HG03565 (cell line): ENCODE measurements around the gene CSF3.
"Not testable (repeated sequence)": the region's sequence is repeated elsewhere in the genome, so short reads cannot be mapped to it uniquely, and the experiment has no call there.

Source experiments
- ATAC-seq: cut with Tn5 transposase; IDR thresholded peaks from one replicate; pipeline ENCODE4 v1.9.1; 2021; ENCODE audit warnings: mild to moderate bottlenecking, moderate library complexity; ENCODE audit not compliant: unreplicated experiment

CSF3 gene

DNA sequence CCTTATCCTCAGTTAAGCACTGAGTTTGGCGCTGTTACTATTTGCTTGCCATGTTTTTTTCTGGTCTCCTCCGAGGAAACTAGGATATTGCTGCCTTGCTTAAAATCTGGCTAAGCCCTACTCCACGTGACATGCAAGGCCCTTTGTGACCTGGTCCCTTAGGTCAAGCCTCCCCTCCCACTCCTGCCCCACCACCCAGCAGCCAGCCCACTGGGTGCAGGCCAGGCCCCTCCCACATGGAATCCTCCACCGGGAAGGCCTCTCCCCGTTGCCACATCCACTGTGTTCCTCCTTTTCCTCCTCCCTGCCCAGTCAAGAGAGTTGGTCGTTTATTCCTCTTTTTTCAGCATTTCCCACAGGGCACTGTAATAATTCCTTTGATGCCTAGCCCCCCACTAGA, 18.4 kb upstream of the CSF3 start:
- ATAC-seq = no peak

DNA sequence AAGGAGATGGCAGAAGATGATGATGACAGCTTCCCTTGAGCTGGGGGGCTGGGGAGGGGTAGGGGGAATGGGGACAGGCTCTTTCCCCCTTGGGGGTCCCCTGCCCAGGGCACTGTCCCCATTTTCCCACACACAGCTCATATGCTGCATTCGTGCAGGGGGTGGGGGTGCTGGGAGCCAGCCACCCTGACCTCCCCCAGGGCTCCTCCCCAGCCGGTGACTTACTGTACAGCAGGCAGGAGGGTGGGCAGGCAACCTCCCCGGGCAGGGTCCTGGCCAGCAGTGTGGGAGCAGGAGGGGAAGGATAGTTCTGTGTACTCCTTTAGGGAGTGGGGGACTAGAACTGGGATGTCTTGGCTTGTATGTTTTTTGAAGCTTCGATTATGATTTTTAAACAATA, 17.7 kb upstream of the CSF3 start:
- no peak for ATAC-seq

DNA sequence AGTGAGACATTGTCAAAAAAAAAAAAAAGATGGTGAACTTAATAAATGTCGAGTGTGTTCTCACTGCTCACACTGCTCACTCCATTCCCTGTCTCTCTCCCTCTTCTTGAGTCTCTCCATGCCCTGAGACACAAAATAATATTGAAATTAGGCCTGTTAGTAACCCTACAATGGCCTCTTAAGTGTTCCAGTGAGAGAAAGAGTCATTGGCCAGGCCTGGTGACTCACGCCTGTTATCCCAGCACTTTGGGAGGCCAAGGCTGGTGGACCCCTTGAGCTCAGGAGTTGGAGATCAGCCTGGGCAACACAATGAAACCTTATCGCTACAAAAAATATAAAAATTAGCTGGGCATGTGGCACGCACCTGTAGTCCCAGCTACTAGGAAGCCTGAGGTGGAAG, 16.2 kb upstream of the CSF3 start:
- no peak for ATAC-seq

DNA sequence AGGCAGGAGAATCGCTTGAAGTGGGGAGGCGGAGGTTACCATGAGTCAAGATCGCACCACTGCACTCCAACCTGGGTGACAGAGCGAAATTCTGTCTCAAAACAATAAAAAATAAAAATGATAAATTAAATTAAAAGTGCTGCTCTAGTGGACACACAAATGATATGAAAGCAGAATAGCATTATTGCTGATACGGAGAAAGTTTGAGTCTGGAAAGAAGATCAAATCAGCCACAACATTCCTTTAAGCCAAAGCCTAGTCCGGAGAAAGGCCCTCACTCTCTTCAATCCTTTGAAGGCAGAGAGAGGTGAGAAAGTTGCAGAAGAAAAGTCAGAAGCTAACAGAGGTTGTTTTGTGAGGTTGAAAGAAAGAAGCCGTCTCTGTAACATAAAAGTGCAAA, 15.1 kb upstream of the CSF3 start:
- no peak for ATAC-seq

DNA sequence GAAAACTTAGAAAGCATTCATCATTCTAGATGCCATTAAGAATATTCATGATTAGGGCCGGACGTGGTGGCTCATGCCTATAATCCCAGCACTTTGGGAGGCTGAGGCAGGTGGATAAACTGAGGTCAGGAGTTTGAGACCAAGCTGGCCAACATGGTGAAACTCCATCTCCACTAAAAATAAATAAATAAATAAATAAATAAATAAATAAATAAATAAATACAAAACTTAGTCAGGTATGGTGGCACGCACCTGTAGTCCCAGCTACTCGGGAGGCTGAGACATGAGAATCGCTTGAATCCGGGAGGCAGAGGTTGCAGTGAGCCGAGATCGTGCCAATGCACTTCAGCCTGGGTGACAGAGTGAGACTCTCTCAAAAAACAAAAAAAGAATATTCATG, 13.9 kb upstream of the CSF3 start:
- ATAC-seq = not testable (repeated sequence)

DNA sequence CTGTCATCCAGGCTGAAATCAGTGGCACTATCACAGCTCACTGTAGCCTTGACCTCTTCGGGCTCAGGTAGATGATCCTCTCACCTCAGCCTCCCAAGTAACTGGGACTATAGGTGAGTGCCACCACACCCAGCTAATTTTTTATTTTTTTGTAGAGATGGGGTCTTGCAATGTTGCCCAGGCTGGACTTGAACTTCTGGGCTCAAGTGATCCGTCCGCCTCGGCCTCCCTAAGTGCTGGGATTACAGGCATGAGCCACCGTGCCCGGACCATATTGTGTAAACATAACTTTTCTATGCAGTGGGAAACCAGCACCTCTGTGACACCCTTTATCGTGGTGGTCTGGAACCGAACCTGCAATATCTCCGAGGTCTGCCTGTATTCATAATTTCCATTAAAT, 11.2 kb upstream of the CSF3 start:
- ATAC-seq = no peak

DNA sequence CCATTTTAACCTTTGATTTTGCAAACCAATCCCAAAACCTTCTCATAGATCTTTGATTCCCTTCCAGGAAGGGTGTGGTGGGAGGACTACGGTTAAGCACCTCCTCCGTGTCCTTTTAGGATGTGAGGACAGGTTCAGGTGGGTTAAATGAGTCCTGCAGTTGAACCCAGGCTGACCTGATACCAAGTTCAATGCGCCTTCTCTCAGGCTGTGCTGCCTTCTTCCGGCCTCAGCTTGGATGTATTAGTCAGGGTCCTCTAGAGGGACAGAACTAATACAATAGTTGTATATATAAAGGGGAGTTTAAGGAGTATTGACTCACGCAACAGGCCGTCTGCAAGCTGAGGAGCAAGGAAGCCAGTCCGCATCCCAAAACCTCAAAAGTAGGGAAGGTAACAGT, 10.5 kb upstream of the CSF3 start:
- no peak for ATAC-seq

DNA sequence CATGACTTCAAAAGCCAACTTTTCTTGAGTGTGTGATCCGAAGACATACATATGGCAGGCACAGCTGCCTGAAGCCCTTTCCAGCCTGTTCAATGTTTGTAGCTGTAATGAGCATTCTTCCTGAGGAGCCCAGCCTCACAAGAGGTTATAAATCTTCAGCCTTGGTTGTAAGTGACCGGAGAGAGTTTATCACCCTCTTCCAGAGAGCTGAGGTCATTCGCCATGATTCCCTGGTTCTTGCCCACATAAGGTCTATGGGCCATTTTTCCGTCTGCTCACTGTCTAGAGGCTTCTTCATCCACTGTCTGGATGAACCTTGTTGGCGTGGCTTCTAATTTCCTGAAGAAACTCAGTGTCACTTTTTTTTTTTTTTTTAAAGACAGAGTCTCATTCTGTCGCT, 9.7 kb upstream of the CSF3 start:
- no peak for ATAC-seq

DNA sequence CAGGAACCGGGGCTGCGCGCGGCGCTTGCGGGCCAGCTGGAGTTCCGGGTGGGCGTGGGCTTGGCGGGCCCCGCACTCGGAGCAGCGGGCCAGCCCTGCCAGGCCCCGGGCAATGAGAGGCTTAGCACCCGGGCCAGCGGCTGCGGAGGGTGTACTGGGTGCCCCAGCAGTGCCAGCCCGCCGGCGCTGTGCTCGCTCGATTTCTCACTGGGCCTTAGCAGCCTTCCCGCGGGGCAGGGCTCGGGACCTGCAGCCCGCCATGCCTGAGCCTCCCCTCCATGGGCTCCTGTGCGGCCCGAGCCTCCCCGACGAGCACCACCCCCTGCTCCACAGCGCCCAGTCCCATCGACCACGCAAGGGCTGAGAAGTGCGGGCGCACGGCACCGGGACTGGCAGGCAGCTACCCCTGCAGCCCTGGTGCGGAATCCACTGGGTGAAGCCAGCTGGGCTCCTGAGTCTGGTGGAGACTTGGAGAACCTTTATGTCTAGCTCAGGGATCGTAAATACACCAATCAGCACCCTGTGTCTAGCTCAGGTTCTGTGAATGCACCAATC, 4.2 kb upstream of the CSF3 start:
- not testable (repeated sequence) for ATAC-seq

DNA sequence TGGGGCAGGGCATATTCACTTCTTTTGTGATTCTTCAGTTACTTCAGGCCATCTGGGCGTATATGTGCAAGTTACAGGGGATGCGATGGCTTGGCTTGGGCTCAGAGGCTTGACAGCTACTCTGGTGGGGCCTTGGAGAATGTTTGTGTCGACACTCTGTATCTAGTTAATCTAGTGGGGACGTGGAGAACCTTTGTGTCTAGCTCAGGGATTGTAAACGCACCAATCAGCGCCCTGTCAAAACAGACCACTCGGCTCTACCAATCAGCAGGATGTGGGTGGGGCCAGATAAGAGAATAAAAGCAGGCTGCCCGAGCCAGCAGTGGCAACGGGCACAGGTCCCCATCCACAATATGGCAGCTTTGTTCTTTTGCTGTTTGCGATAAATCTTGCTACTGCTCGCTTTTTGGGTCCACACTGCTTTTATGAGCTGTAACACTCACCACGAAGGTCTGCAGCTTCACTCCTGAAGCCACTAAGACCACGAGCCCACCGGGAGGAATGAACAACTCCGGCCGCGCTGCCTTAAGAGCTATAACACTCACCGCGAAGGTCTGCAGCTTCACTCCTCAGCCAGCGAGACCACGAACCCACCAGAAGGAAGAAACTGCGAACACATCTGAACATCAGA, 3.1 kb upstream of the CSF3 start:
- not testable (repeated sequence) for ATAC-seq

DNA sequence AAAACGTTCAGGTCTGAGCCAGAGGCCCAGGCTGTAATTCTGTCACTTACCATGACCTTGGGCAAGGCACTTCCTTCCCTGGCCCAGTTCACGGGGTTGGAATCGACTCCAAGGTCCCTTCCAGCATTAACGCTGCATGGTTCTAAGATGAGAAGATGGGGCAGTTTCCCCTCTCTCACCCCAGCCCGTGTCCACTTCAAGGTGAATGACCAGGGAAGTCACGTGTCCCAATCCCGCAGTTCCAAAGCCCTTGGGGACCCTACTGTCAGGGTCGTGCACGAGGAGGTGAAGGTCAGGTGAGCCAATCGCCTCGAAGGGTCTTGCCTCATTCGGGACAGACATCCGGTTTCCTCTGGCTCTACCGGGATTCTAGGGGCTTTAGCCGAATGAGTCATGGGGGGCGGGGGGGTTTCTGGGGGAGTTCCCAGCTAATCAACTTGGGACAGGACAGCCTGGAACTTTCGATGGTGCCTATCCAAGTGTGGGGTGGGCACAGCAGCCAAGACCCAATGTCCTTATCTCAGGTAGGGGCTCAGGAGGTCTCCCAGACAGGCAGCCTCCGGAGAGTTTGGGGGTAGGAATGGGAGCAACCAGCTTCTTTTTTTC, 762 bp upstream of the CSF3 start:
- ATAC-seq = no peak

DNA sequence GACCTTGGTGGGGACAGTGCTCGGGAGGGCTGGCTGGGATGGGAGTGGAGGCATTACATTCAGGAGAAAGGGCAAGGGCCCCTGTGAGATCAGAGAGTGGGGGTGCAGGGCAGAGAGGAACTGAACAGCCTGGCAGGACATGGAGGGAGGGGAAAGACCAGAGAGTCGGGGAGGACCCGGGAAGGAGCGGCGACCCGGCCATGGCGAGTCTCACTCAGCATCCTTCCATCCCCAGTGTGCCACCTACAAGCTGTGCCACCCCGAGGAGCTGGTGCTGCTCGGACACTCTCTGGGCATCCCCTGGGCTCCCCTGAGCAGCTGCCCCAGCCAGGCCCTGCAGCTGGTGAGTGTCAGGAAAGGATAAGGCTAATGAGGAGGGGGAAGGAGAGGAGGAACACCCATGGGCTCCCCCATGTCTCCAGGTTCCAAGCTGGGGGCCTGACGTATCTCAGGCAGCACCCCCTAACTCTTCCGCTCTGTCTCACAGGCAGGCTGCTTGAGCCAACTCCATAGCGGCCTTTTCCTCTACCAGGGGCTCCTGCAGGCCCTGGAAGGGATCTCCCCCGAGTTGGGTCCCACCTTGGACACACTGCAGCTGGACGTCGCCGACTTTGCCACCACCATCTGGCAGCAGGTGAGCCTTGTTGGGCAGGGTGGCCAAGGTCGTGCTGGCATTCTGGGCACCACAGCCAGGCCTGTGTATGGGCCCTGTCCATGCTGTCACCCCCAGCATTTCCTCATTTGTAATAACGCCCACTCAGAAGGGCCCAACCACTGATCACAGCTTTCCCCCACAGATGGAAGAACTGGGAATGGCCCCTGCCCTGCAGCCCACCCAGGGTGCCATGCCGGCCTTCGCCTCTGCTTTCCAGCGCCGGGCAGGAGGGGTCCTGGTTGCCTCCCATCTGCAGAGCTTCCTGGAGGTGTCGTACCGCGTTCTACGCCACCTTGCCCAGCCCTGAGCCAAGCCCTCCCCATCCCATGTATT, 1.1 kb downstream of the CSF3 start:
- ATAC-seq = no peak

DNA sequence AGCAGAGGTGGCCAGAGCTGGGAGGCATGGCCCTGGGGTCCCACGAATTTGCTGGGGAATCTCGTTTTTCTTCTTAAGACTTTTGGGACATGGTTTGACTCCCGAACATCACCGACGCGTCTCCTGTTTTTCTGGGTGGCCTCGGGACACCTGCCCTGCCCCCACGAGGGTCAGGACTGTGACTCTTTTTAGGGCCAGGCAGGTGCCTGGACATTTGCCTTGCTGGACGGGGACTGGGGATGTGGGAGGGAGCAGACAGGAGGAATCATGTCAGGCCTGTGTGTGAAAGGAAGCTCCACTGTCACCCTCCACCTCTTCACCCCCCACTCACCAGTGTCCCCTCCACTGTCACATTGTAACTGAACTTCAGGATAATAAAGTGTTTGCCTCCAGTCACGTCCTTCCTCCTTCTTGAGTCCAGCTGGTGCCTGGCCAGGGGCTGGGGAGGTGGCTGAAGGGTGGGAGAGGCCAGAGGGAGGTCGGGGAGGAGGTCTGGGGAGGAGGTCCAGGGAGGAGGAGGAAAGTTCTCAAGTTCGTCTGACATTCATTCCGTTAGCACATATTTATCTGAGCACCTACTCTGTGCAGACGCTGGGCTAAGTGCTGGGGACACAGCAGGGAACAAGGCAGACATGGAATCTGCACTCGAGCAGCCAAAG, 2.3 kb downstream of the CSF3 start:
- ATAC-seq = no peak

DNA sequence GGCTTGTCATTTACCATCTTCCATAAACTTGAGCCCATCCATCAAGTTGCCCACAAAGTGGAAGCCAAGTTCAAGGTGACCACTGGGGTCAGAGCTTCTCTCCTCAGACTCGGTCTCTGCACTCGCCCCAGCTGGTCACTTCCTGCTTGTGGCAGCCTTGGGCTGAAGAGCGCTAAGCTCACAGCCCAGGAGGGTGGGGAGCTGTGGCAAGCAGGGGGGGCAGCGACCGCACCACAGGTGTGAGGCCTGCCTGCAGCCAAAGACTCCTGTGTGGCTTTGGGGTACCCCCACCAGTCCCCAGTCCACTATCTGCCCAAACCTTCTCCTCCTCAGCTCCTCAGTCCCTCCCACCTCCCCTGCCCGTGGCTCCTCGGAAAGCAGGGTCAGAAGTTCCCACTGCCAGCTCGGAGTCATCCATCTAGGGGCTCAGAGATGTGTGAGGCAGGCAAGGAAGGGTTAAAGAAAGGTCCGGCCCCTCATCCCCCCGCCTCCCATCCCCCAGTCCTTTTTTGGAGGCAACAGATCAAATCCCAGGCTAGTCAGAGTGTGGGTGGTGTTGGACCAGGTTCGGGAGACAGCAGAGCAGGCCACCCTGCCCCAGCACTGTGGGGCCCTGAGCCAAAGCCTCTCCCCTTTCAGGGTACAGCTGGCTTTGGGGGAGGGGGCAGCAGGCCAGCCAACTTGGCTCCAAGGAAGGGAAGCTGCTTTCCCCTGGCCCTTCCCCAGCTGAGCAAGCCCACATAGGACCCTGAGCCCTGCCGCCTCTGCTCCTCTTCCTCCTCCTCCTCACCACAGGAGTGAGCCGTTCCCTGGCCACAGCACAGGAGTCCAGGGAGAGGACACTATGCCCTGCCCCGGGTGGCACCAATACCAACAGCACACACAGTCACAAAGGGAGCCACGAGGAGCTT, 3.2 kb downstream of the CSF3 start:
- no peak for ATAC-seq

DNA sequence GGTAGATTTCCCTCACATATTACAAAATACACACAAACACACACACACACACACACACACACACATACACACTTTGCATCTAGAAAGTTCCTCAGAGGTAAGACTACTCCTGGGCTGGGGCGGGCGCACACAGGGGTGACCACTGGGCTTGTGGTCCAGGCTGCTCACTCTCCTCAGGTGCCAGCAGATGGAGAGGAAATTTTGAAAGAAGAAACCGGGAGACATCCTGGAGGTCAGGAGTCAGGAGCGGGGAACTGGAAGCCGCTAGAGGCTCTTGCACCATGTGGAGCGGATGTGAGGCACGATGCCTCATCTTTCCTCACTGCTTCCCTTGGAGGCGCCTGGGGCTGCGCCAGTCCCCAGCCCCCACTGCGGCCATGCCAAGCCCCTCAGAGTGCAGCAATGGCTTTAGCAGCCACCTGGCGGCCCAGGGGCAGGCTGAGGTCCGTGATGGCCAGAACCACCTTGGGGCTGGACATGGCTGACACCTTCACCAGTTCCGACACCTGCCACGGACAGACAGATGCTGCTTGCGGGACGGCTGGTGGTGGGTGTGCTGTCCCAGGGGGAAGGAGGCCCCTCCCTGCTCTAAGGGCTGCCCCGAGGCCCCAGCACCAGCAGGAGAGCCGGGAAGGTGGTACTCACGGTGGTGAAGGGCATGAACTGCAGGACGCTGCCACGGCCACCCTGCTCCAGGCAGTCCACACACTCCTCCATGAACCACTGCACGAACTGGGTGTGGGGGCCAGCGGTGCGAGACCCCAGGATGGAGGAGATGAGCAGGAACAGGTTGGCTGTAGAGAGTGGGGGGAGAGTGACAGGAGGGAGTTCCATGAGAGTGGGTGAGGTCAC, 4.1 kb downstream of the CSF3 start:
- no peak for ATAC-seq

DNA sequence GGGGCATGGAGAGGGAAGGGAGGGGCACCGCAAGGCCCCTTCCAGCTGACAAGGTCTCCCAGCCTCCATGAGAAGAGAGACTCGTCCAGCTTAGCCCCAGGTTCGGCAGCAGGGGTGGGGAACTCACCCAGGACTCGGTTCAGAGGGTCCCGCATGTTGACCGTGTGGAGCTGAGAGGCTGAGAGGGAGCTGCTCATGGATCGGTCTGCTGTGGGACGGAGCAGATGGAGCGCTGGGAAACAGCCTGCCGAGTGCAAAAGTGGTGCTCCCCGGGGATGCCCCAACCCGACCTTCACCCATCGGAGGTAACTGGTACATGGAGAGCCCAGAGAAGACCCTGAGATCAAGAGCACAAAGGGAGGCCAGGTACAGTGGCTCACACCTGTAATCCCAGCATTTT, 4.9 kb downstream of the CSF3 start:
- no peak for ATAC-seq

DNA sequence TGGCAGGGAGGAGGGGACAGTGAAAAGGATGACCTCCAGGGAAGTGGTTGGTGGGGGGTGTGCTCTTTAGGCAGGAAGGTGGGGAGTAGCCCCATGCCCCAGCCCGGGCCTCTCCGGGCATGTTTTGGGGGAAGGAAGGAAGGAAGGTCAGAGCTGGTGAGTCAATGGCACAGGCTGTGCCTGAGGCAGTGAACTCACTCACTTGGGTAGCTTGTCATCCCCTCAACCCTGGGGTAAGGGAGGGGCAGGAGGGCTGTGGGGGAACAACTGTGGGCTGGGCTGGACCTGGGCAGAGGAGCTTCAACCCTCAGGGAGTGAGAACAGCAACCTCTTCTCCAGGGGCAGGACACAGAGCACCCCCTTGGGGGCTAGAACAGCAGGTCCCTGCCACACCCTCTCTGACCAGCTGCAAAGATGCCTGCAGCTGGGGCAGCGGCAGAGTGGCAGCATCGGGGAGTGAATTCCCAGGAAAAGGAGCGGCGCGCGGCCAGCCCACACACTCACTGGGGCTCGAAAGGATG, 6.3 kb downstream of the CSF3 start:
- no peak for ATAC-seq

DNA sequence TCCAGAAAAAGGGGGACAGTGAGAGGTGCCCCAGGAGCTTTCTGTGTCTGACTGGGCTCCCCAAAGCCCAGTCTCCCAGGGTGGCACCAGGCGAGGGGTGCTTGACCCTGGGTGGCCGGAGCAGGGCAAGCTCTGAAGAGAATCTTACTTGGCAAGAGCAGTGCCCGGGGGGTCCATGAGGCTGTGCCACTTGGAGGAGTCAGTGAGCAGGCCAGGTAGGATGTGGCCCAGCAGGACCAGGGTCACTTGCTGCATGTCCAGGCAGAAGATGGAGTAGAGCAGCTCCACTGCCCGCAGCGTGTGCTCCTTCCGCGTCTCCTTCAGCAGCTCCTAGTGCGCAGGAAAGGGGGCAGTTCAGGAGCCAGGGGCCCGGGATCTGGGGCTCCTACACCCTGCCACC, 7.3 kb downstream of the CSF3 start:
- no peak for ATAC-seq

DNA sequence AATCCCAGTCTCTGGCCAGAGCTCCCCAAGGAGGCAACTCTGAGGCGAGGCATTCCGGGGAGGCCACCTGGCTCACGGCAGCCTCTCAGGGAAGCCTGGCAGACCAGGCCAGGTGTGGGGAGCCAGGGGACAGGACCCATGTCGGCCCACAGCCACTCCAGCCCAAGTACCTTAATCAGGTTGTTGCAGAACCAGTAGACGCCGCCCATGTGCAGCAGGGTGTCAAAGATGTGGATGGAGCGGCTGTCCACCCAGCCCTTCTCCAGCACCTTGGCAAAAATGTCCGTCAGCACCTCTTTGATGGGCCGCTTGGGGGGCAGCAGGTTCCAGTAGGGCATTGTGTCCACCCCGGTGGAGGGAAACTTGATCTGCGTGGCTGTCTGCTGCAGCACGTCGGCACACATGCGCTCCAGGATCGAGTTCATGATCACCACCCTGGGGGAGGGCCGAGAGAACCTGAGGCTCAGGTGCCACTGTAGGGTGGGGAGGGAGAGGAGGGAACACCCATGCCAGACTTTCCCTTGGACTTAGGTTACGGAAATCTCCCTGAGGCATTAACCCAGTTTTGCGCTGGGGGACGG, 7.8 kb downstream of the CSF3 start:
- no peak for ATAC-seq
